Breast epithelium (tissue), 3 donors: ENCODE measurements around the gene PPP1R11.

Experiments
- CTCF ChIP-seq, 3 donors: fragments of 450-650 bp; IDR thresholded peaks; one replicate each; pipeline ENCODE4 v1.5.1; 2016 to 2017; ENCODE audit warnings: antibody characterized with exemption in 3 of 3, mild to moderate bottlenecking in 3 of 3, moderate library complexity in 3 of 3
- POLR2A ChIP-seq: fragments of 450-650 bp; IDR thresholded peaks from one replicate; pipeline ENCODE4 v1.6.1; 2016; ENCODE audit warnings: antibody characterized with exemption, mild to moderate bottlenecking, moderate library complexity
- POLR2AphosphoS5 ChIP-seq, 3 donors: sonication (generic); formaldehyde crosslinking; IDR thresholded peaks; one replicate each; pipeline ENCODE4 v1.6.1; 2017; ENCODE audit warnings: antibody characterized with exemption in 3 of 3

GRCh38 chr6:30077218-30077617 lies 10.2 kb downstream of the PPP1R11 start:
- TF ChIP-seq CTCF (IDR thresholded peaks at IDR 0.05), result no peak
- TF ChIP-seq POLR2AphosphoS5 (IDR thresholded peaks at IDR 0.05), result no peak
- no peak for TF ChIP-seq POLR2A
